Activated CD8-positive, alpha-beta memory T cell treated with anti-CD3 and anti-CD28 coated beads, Interleukin-2, amount 10 ng/mL, durations not matched to agents 7 days and 5 days (primary cell): ENCODE results near the gene MBD3. TPM values are rescaled to one million over a fixed set of nuclear protein-coding genes. Genes with fewer than 3 reads are reported as not detected.
"Not testable (repeated sequence)": the region's sequence is repeated elsewhere in the genome, so short reads cannot be mapped to it uniquely, and the experiment has no call there.

Experiments used
- ATAC-seq: fragments of 150-1000 bp; cut with Tn5 transposase; one replicate; pipeline ENCODE4 v1.10.0; 2021; ENCODE audit warnings: moderate library complexity
- CTCF ChIA-PET: fragments of 350-600 bp; sonication (Branson Sonifier 250); formaldehyde crosslinking; loops from one replicate; lab custom pipeline; 2021; ENCODE audit warnings: antibody characterized with exemption; lab: Charles Lee
- DNase-seq: peaks from one replicate; pipeline ENCODE4 v3.0.0-alpha.2; 2020
- H3K27ac Mint-ChIP-seq: one replicate; pipeline ENCODE4 v1.8.0; 2021; ENCODE audit warnings: mild to moderate bottlenecking, mixed read lengths
- H3K27me3 Mint-ChIP-seq: one replicate; pipeline ENCODE4 v1.8.0; 2021; ENCODE audit warnings: mixed read lengths
- H3K36me3 Mint-ChIP-seq: one replicate; pipeline ENCODE4 v1.8.0; 2021; ENCODE audit warnings: mild to moderate bottlenecking, mixed read lengths
- H3K4me1 Mint-ChIP-seq: one replicate; pipeline ENCODE4 v1.8.0; 2021; ENCODE audit warnings: mixed read lengths
- H3K4me3 Mint-ChIP-seq: one replicate; pipeline ENCODE4 v1.8.0; 2021; ENCODE audit warnings: mild to moderate bottlenecking, moderate library complexity, mixed read lengths
- H3K9me3 Mint-ChIP-seq: one replicate; pipeline ENCODE4 v1.8.0; 2022; ENCODE audit warnings: low read depth, mixed read lengths
- total RNA-seq, 2 experiments: library from RNA; stranded (reverse); gene quantifications; one replicate each; pipeline ENCODE4 v1.2.3, GENCODE V29; 2021

Gene MBD3
- total RNA-seq, 2 experiments from 2014 or later, result 87.4 to 101 TPM

GRCh38 chr19:1553415-1553814 is 39.2 kb downstream of the MBD3 start:
- no peak overlapping the region for H3K4me3 Mint-ChIP-seq
- no peaks in the 10 kb centered on the region for H3K9me3 Mint-ChIP-seq
- DNase-seq, result no peak
- no peak for ATAC-seq
- no peaks in the 10 kb centered on the region for H3K36me3 Mint-ChIP-seq
- H3K27ac Mint-ChIP-seq, result no peak overlapping the region
- H3K27me3 Mint-ChIP-seq, result peaks cover 2% of the 10 kb centered on the region
- CTCF ChIA-PET, result interaction anchor here (1.0 kb wide), 1 partner anchor 119 kb away, joined by 4 read pairs; no protein-coding TSS in a partner anchor
- H3K4me1 Mint-ChIP-seq, result no peaks in the 10 kb centered on the region

GRCh38 chr19:1551068-1552040 is 41.3 kb downstream of the MBD3 start:
- CTCF ChIA-PET, result interaction anchor here (0.7 to 1.0 kb wide), 2 partner anchors 20 to 287 kb away, joined by 3 to 6 read pairs; no protein-coding TSS in a partner anchor
- Mint-ChIP-seq H3K27me3 (peaks cover 4% of the 10 kb centered on the region), H3K36me3 (no peaks in the 10 kb centered on the region), H3K9me3 (no peaks in the 10 kb centered on the region), H3K4me1 (peaks cover under 1% of the 10 kb centered on the region), H3K27ac (no peak overlapping the region), H3K4me3 (no peak overlapping the region)
- ATAC-seq (no peak), DNase-seq (no peak)

- peaks cover 8% of the 10 kb centered on the region for H3K27me3 Mint-ChIP-seq
- no peak overlapping the region for H3K4me3 Mint-ChIP-seq
- no peaks in the 10 kb centered on the region for H3K36me3 Mint-ChIP-seq
- DNase-seq (no peak), ATAC-seq (no peak)
- no peaks in the 10 kb centered on the region for H3K9me3 Mint-ChIP-seq
- no peak overlapping the region for H3K27ac Mint-ChIP-seq
- H3K4me1 Mint-ChIP-seq, result peaks cover 4% of the 10 kb centered on the region
- CTCF ChIA-PET, result no interaction called here
These were observed 43.2 kb downstream of the MBD3 start for GRCh38 chr19:1549332-1549945.

- no peaks in the 10 kb centered on the region for H3K36me3 Mint-ChIP-seq
- H3K27me3 Mint-ChIP-seq, result peaks cover 8% of the 10 kb centered on the region
- CTCF ChIA-PET, result no interaction called here
These were observed 52.2 kb downstream of the MBD3 start for GRCh38 chr19:1540365-1540925.

GRCh38 chr19:1539749-1540148 is 52.9 kb downstream of the MBD3 start:
- H3K27me3 Mint-ChIP-seq, H3K4me3 Mint-ChIP-seq, DNase-seq, H3K9me3 Mint-ChIP-seq, H3K27ac Mint-ChIP-seq, ATAC-seq, H3K36me3 Mint-ChIP-seq, H3K4me1 Mint-ChIP-seq, CTCF ChIA-PET: not testable (repeated sequence)

More at GRCh38 chr19:1540365-1540925, 52.2 kb downstream of the MBD3 start:
- Mint-ChIP-seq H3K4me3 (no peak overlapping the region), H3K27ac (no peak overlapping the region), H3K9me3 (no peaks in the 10 kb centered on the region), H3K4me1 (no peaks in the 10 kb centered on the region)
- ATAC-seq (no peak), DNase-seq (no peak)

GRCh38 chr19:1538978-1539377 is 53.7 kb downstream of the MBD3 start:
- H3K4me3 Mint-ChIP-seq, result no peak overlapping the region

GRCh38 chr19:1535699-1536098 is 57.0 kb downstream of the MBD3 start:
- not testable (repeated sequence) for H3K4me3 Mint-ChIP-seq, H3K27me3 Mint-ChIP-seq, H3K9me3 Mint-ChIP-seq, ATAC-seq, H3K4me1 Mint-ChIP-seq, H3K27ac Mint-ChIP-seq, DNase-seq, H3K36me3 Mint-ChIP-seq
- CTCF ChIA-PET, result interaction anchor here (1.0 kb wide), 2 partner anchors 10 to 290 kb away, joined by 3 to 4 read pairs; no protein-coding TSS in a partner anchor

More at GRCh38 chr19:1538978-1539377, 53.7 kb downstream of the MBD3 start:
- no peak for DNase-seq
- CTCF ChIA-PET, result no interaction called here
- no peak overlapping the region for H3K27ac Mint-ChIP-seq
- no peaks in the 10 kb centered on the region for H3K36me3 Mint-ChIP-seq
- H3K4me1 Mint-ChIP-seq, result no peaks in the 10 kb centered on the region
- H3K9me3 Mint-ChIP-seq, result no peaks in the 10 kb centered on the region
- ATAC-seq, result no peak
- peaks cover 8% of the 10 kb centered on the region for H3K27me3 Mint-ChIP-seq

GRCh38 chr19:1534972-1535371 is 57.7 kb downstream of the MBD3 start:
- H3K27me3 Mint-ChIP-seq, result no peaks in the 10 kb centered on the region
- no peak for ATAC-seq
- H3K4me1 Mint-ChIP-seq, result no peaks in the 10 kb centered on the region
- no peak for DNase-seq
- no peak overlapping the region for H3K4me3 Mint-ChIP-seq
- H3K27ac Mint-ChIP-seq, result no peak overlapping the region
- CTCF ChIA-PET, result interaction anchor here (1.0 kb wide), 2 partner anchors 11 to 291 kb away, joined by 3 to 4 read pairs; no protein-coding TSS in a partner anchor
- H3K36me3 Mint-ChIP-seq, result no peaks in the 10 kb centered on the region
- no peaks in the 10 kb centered on the region for H3K9me3 Mint-ChIP-seq

GRCh38 chr19:1533510-1534150 is 59.0 kb downstream of the MBD3 start:
- no peaks in the 10 kb centered on the region for H3K4me1 Mint-ChIP-seq
- DNase-seq (no peak), ATAC-seq (no peak)
- no peaks in the 10 kb centered on the region for H3K27me3 Mint-ChIP-seq
- CTCF ChIA-PET, result no interaction called here
- no peaks in the 10 kb centered on the region for H3K9me3 Mint-ChIP-seq
- no peak overlapping the region for H3K4me3 Mint-ChIP-seq
- no peak overlapping the region for H3K27ac Mint-ChIP-seq
- H3K36me3 Mint-ChIP-seq, result no peaks in the 10 kb centered on the region

GRCh38 chr19:1532003-1532402 is 60.7 kb downstream of the MBD3 start:
- DNase-seq (no peak), ATAC-seq (no peak)
- H3K4me3 Mint-ChIP-seq, result no peak overlapping the region
- no peaks in the 10 kb centered on the region for H3K36me3 Mint-ChIP-seq
- H3K4me1 Mint-ChIP-seq, result no peaks in the 10 kb centered on the region
- no peak overlapping the region for H3K27ac Mint-ChIP-seq
- CTCF ChIA-PET, result interaction anchor here (1.4 kb wide), 1 partner anchor 14 kb away, joined by 4 read pairs; no protein-coding TSS in a partner anchor
- no peaks in the 10 kb centered on the region for H3K9me3 Mint-ChIP-seq
- H3K27me3 Mint-ChIP-seq, result no peaks in the 10 kb centered on the region

GRCh38 chr19:1531587-1531986 is 61.1 kb downstream of the MBD3 start:
- H3K4me3 Mint-ChIP-seq, result no peak overlapping the region
- no peaks in the 10 kb centered on the region for H3K9me3 Mint-ChIP-seq
- no peak for DNase-seq
- CTCF ChIA-PET, result interaction anchor here (1.4 kb wide), 1 partner anchor 14 kb away, joined by 4 read pairs; no protein-coding TSS in a partner anchor
- no peak overlapping the region for H3K27ac Mint-ChIP-seq
- no peaks in the 10 kb centered on the region for H3K4me1 Mint-ChIP-seq
- H3K27me3 Mint-ChIP-seq, result no peaks in the 10 kb centered on the region
- ATAC-seq, result no peak
- H3K36me3 Mint-ChIP-seq, result no peaks in the 10 kb centered on the region

GRCh38 chr19:1530856-1531255 is 61.8 kb downstream of the MBD3 start:
- not testable (repeated sequence) for ATAC-seq, H3K36me3 Mint-ChIP-seq, H3K9me3 Mint-ChIP-seq, H3K4me1 Mint-ChIP-seq, H3K27ac Mint-ChIP-seq, H3K27me3 Mint-ChIP-seq, H3K4me3 Mint-ChIP-seq, DNase-seq
- CTCF ChIA-PET, result interaction anchor here (0.6 kb wide), 1 partner anchor 21 kb away, joined by 3 read pairs; no protein-coding TSS in a partner anchor

- peaks cover 3% of the 10 kb centered on the region for H3K4me1 Mint-ChIP-seq
- CTCF ChIA-PET, result no interaction called here
- no peak overlapping the region for H3K27ac Mint-ChIP-seq
- DNase-seq (no peak), ATAC-seq (no peak)
- no peaks in the 10 kb centered on the region for H3K9me3 Mint-ChIP-seq
- no peak overlapping the region for H3K4me3 Mint-ChIP-seq
- no peaks in the 10 kb centered on the region for H3K36me3 Mint-ChIP-seq
- H3K27me3 Mint-ChIP-seq, result peaks cover 12% of the 10 kb centered on the region
These were observed 63.2 kb downstream of the MBD3 start for GRCh38 chr19:1529430-1529816.
